GM18498 (cell line): ENCODE data around the gene TNFAIP8L1.

Experiments used
- ATAC-seq: cut with Tn5 transposase; IDR thresholded peaks from one replicate; pipeline ENCODE4 v1.9.1; 2021; ENCODE audit warnings: mild to moderate bottlenecking, moderate library complexity; ENCODE audit not compliant: unreplicated experiment

TNFAIP8L1 gene

DNA sequence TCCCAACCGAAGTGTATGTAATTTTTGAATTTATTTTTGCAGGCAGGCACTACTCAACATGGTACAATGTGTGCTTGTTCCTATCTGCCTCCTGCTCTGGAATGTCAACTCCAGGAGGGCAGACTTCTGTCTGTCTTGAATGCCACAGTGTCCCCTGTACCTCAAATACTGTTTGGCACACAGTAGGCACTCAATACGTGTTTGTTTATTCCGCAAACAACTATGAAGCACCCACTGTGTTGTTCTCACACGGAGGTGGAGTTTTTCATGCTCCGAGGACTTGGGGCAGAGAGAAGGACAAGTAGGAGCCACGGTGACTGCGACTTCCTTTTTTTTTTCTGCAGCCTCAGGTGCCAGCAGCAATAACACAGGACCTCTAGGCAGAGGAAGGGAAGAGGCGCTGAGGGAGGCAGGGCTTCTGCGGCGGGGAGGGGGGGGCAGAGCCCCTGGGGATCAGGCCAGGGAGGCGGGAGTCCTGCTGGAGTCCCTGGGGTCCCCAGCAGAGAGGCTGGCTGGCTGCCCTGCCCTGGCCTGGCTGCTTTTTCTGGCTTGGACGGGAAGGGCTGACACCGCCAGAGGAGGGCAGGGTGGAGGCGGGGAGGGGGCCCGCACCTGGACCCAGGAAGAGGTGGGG is 29.3 kb upstream of the TNFAIP8L1 start:
- no peak for ATAC-seq

GRCh38 chr19:4613254-4613751 is 26.0 kb upstream of the TNFAIP8L1 start:
- no peak for ATAC-seq

- no peak for ATAC-seq
Observed at GRCh38 chr19:4618019-4618418, 21.3 kb upstream of the TNFAIP8L1 start.

DNA sequence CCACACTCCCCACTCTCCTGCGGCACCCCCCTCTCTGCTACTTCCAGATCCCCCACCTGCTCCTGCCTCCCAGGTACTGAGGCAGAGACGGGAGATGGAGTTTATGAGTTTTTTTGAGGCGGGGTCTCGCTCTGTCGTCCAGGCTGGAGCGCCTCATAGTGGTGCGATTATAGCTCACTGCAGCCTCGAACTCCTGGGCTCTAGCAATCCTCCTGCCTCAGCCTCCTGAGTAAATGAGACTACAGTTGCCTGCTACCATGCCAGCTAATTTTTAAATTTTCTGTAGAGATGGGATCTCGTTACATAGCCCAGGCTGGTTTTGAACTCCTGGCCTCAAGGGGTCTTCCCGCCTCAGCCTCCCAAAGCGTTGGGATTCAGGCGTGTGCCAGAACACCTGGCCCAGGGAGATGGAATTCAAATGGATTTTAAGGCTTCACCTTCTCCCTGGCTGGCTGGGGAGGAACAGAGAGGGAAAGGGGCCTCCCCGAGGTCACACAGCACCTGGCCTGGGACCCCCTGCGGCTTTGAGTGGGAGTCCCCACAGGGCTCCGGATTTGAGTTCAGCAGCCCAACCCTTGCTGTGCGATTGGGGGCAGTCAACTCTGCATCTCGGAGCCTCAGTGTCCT is 19.5 kb upstream of the TNFAIP8L1 start:
- no peak for ATAC-seq

GRCh38 chr19:4620675-4621074 is 18.6 kb upstream of the TNFAIP8L1 start:
- no peak for ATAC-seq

DNA sequence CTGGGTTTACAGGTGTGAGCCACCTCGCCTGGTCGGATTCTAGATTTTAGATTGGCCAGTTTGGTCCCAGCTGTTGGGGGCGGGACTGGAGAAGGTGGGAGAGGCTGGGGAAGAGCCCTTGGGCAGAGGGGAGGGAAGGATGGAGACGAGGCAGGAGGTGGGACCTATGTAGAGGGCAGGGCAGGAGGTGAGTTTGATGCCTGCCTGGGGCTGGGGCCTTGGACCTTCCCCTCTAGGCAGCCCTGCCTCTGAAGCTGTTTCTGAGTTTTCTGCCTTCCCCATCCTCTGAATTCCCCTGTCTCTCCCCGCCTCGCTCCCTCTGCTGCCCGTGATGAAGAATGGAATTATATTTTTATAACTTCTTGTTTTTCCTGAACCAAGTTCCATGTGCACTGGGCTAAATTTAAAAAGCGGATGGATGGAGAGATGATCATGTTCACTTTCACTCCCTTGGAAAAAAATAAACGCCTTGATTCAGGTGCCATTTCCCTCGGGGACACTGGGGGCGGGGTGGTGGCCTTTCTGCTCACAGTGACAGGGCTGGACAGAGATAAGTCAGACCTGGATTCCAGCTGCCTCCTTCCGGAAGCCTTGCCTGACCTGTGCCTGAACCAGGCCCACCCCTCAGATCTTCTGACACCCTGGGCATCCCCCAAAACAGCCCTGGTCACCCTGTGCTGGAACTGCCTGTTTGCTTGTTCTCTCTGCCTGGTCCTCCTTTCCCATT is 16.5 kb upstream of the TNFAIP8L1 start:
- no peak for ATAC-seq

GRCh38 chr19:4624301-4624700 is 15.0 kb upstream of the TNFAIP8L1 start:
- no peak for ATAC-seq

DNA sequence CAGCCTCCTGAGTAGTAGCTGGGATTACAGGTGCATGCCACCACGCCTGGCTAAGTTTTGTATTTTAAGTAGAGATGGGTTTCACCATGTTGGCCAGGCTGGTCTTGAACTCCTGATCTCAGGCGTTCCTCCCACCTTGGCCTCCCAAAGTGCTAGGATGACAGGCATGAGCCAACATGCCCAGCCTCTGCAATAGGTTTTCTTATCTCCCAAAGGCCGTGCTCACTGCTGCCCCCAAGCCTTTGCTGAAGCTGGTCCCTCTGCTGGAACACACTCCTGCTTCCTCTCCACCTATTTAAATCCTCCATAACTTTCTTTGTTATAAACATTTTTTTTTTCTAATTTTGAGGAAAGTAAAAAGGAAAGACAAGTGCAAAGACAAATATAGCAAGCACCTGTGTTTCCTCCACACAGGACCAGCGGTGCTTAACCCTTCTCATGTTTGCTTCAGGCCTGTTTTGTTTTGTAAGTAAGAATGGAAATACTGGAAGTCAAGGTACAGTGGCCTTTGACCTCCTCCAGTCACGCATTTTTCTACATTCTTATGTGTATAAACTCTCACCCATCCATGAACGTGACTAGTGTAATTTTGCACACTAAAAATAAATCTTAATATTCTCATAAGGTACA is 14.5 kb upstream of the TNFAIP8L1 start:
- ATAC-seq = no peak

GRCh38 chr19:4633140-4633967 is 6.0 kb upstream of the TNFAIP8L1 start:
- ATAC-seq = no peak

DNA sequence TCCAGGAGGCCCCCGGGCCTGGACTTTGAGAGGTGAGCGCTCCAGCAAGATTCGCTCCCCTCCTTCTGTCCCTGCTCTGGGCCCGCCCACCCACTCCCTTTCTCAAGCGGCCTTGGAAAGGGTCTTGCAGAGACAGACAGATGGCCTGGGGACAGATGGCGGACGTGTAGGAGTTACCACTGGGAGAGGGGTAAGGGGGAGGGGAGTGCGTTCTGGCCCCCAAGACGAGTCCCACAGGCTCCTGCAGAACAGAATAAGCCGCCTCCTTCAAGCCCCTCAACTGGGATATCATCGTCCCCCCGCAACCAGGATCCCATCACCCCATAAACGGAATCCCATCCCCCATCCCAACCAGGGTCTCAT is 3.6 kb upstream of the TNFAIP8L1 start:
- no peak for ATAC-seq

- ATAC-seq = no peak
Observed at GRCh38 chr19:4636151-4636717, 3.1 kb upstream of the TNFAIP8L1 start.

- ATAC-seq = no peak
Observed at GRCh38 chr19:4636761-4637160, 2.6 kb upstream of the TNFAIP8L1 start.

GRCh38 chr19:4638317-4638716 is 999 bp upstream of the TNFAIP8L1 start:
- no peak for ATAC-seq

- peak; percentile 3 for ATAC-seq
Observed at GRCh38 chr19:4639531-4640246, 373 bp downstream of the TNFAIP8L1 start.

DNA sequence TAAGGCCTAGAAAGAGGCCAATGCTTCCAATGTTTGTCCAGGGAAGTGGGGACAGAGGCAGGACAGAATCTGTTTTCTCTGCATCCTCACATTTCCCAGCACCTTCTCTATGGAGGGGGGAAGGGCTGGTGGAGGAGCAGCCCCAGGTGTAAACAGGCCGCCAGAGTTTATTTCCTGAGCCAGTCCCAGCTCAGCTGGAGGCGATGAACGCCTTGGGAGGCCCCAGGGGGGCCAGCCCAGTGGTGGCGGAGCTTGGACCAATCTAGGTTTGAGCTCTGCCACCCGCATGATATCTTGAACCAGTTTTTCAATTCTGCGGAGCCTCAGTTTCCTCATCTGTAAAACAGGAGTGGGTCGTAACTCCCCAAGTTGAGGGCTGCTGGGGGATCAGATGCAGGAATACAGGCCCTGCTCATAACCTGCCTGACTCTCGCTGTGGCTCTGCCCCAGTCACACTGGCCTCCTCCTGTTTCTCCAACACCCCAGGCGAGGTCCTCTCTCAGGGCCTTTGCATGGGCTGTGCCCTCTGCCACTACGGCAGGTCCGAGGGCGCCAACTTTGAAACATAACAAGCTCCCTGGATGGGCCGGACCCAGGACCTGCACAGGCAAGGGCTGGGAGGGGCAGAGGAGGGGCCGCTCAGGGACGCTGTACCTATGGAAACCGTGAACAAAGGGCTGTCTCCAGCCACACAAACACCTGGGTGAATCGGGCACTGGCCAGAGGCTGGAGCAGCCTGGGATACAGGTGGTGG is 1.1 kb downstream of the TNFAIP8L1 start:
- no peak for ATAC-seq

GRCh38 chr19:4641132-4641531 is 1.8 kb downstream of the TNFAIP8L1 start:
- ATAC-seq = no peak

DNA sequence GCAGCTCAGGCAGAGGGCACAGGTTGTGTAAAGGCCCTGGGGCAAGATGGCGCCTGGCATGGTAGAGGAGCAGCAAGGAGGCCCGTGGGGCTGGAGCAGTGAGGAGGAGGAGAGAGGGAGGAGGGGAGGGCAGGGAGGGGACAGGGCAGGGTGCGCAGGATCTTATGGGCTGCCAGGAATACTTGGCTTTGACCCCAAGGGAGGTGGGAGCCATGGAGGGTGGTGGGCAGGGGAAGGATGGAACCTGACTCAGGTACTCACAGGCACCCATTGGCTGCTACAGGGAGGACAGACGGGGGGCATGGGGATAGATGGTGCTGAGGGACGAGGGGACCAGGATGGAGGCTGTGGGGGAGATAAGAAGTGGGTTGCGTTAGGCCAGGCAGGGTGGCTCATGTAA is 3.3 kb downstream of the TNFAIP8L1 start:
- ATAC-seq = no peak

DNA sequence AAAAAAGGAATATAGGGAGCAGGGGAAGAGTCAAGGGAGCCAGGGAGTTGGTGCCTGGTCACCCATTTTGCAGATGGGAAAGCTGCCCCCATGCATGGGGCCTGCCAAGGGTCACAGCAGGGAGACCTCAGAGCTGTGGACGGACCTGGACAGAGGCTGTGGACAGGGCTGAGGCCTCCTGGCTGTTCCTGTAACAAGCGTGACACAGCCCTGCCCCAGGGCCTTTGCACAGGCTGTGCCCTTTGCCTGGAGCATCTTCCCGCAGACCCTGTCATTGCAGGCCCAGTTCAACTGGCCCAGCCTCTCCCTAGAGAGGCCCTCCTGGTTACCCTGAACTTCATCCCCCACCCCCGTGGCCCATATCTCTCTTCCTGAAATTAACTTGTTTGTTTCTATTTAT is 6.4 kb downstream of the TNFAIP8L1 start:
- ATAC-seq = no peak
